IMR-90 (cell line): ENCODE results near the gene AGAP6. TPM values are rescaled to one million over a fixed set of nuclear protein-coding genes. Genes with fewer than 3 reads are reported as not detected.
A peak's percentile ranks its signal among the peaks of the same experiment; 100 is the strongest.

Source experiments
- ATAC-seq: fragments of 200-7000 bp; cut with Tn5 transposase; 2 replicates; pipeline ENCODE4 v1.9.1; 2020; ENCODE audit warnings: low read depth, mild to moderate bottlenecking, moderate library complexity
- BruUV-seq: library from RNA; stranded (reverse); fragments of 400-500 nt; replicated peaks from 2 replicates; lab custom pipeline; 2021; lab: Mats Ljungman, UMichigan
- CTCF ChIA-PET: fragments of 300-600 bp; formaldehyde crosslinking; extraction: SDS; loops from one replicate; lab custom pipeline; 2021; ENCODE audit warnings: antibody characterized with exemption; lab: Yijun Ruan, JAX
- POLR2A ChIA-PET: fragments of 300-600 bp; sonication (Branson Sonifier 250); formaldehyde crosslinking; loops from one replicate; lab custom pipeline; 2022; ENCODE audit warnings: antibody characterized with exemption; ENCODE audit not compliant: unreplicated experiment; lab: Charles Lee
- DNase-seq: peaks from one replicate; pipeline ENCODE4 v3.0.0; 2013
- H2AFZ ChIP-seq: replicated peaks from 2 replicates; pipeline ENCODE3; 2013; ENCODE audit warnings: low read length, mild to moderate bottlenecking; ENCODE audit not compliant: poor library complexity
- H2AK5ac ChIP-seq: 2 replicates; pipeline ENCODE4 v1.6.1; 2013; ENCODE audit warnings: low read depth, low read length, inconsistent platforms
- H2AK9ac ChIP-seq: replicated peaks from 2 replicates; pipeline ENCODE3; 2013; ENCODE audit warnings: mild to moderate bottlenecking, low read depth, low read length, moderate library complexity; ENCODE audit not compliant: poor library complexity
- H2BK120ac ChIP-seq: 2 replicates; pipeline ENCODE4 v1.6.1; 2013; ENCODE audit warnings: low read depth, low read length, inconsistent platforms
- H2BK15ac ChIP-seq: 3 replicates; pipeline ENCODE4 v1.6.1; 2013; ENCODE audit warnings: low read depth, low read length, inconsistent platforms
- H2BK20ac ChIP-seq: 2 replicates; pipeline ENCODE4 v1.6.1; 2013; ENCODE audit warnings: low read depth, mild to moderate bottlenecking, inconsistent platforms, low read length, moderate library complexity
- H2BK5ac ChIP-seq: 2 replicates; pipeline ENCODE4 v1.6.1; 2013; ENCODE audit warnings: mild to moderate bottlenecking, low read depth, low read length, inconsistent platforms; ENCODE audit not compliant: poor library complexity, severe bottlenecking
- H3K14ac ChIP-seq: replicated peaks from 2 replicates; pipeline ENCODE4 v1.6.1; 2013; ENCODE audit warnings: low read depth, low read length, inconsistent platforms
- H3K18ac ChIP-seq: 2 replicates; pipeline ENCODE4 v1.6.1; 2013; ENCODE audit warnings: low read depth, low read length, control low read depth
- H3K23ac ChIP-seq: 2 replicates; pipeline ENCODE4 v1.6.1; 2013; ENCODE audit warnings: low read depth, low read length, inconsistent platforms
- H3K27ac ChIP-seq: 2 replicates; pipeline ENCODE4 v1.5.1; 2013; ENCODE audit warnings: mild to moderate bottlenecking, control low read depth, low read length; ENCODE audit not compliant: insufficient read depth
- H3K27me3 ChIP-seq: 2 replicates; pipeline ENCODE4 v1.6.1; 2013; ENCODE audit warnings: low read length; ENCODE audit not compliant: control insufficient read depth, insufficient read depth
- H3K36me3 ChIP-seq: 2 replicates; pipeline ENCODE4 v1.6.1; 2013; ENCODE audit warnings: low read length, mixed read lengths; ENCODE audit not compliant: control insufficient read depth, insufficient read depth
- H3K4ac ChIP-seq: 2 replicates; pipeline ENCODE4 v1.6.1; 2013; ENCODE audit warnings: low read depth, low read length, inconsistent platforms
- H3K4me1 ChIP-seq: 2 replicates; pipeline ENCODE4 v1.6.1; 2013; ENCODE audit warnings: low read length, mixed read lengths; ENCODE audit not compliant: control insufficient read depth, insufficient read depth
- H3K4me2 ChIP-seq: 2 replicates; pipeline ENCODE4 v1.6.1; 2013; ENCODE audit warnings: low read depth, mild to moderate bottlenecking, control low read depth, low read length, moderate library complexity
- H3K4me3 ChIP-seq: 2 replicates; pipeline ENCODE4 v1.5.1; 2013; ENCODE audit warnings: low read depth, mild to moderate bottlenecking, control low read depth, low read length, moderate library complexity; ENCODE audit not compliant: insufficient read depth
- H3K56ac ChIP-seq: 2 replicates; pipeline ENCODE4 v1.6.1; 2013; ENCODE audit warnings: low read length, inconsistent platforms; ENCODE audit not compliant: insufficient read depth; ENCODE audit errors: extremely low read depth
- H3K79me1 ChIP-seq, 2 experiments: 2 replicates each; pipeline ENCODE4 v1.6.1; 2013; ENCODE audit warnings: low read length in 2 of 2, inconsistent platforms in 1 of 2, low read depth in 1 of 2
- H3K9ac ChIP-seq: 2 replicates; pipeline ENCODE4 v1.6.1; 2013; ENCODE audit warnings: low read depth, low read length, control low read depth
- H3K9me1 ChIP-seq: 2 replicates; pipeline ENCODE4 v1.6.1; 2013; ENCODE audit warnings: low read length, inconsistent platforms; ENCODE audit not compliant: insufficient read depth
- H3K9me3 ChIP-seq: 2 replicates; pipeline ENCODE4 v1.6.1; 2013; ENCODE audit warnings: low read length; ENCODE audit not compliant: control insufficient read depth, insufficient read depth
- H4K20me1 ChIP-seq: 2 replicates; pipeline ENCODE4 v1.6.1; 2013; ENCODE audit warnings: low read length, inconsistent platforms; ENCODE audit not compliant: insufficient read depth
- H4K5ac ChIP-seq: 2 replicates; pipeline ENCODE4 v1.6.1; 2013; ENCODE audit warnings: mild to moderate bottlenecking, low read depth, low read length, control low read depth
- H4K8ac ChIP-seq, 2 experiments: 2 replicates each; pipeline ENCODE4 v1.6.1; 2013; ENCODE audit warnings: low read depth in 2 of 2, low read length in 2 of 2, control low read depth in 1 of 2, inconsistent platforms in 1 of 2
- H4K91ac ChIP-seq: 2 replicates; pipeline ENCODE4 v1.6.1; 2013; ENCODE audit warnings: low read depth, low read length, inconsistent platforms; ENCODE audit not compliant: insufficient read depth
- BHLHE40 ChIP-seq: fragments of 150-350 bp; IDR thresholded peaks from 2 replicates; pipeline ENCODE4 v1.6.1; 2016; ENCODE audit warnings: mild to moderate bottlenecking, low read depth, low read length
- CEBPB ChIP-seq: IDR thresholded peaks from 2 replicates; pipeline ENCODE4 v1.6.1; 2012; ENCODE audit warnings: low read depth, low read length, improper control_type of control experiment
- CHD1 ChIP-seq: IDR thresholded peaks from 2 replicates; pipeline ENCODE4 v1.6.1; 2012; ENCODE audit warnings: low read depth, low read length, improper control_type of control experiment
- CTCF ChIP-seq: conservative IDR thresholded peaks from 2 replicates; pipeline ENCODE4 v1.5.1; 2012; ENCODE audit warnings: mild to moderate bottlenecking, low read depth, low read length, improper control_type of control experiment
- ELK1 ChIP-seq: fragments of 150-350 bp; IDR thresholded peaks from 2 replicates; pipeline ENCODE4 v1.6.1; 2016; ENCODE audit warnings: low read depth, mild to moderate bottlenecking, low read length, moderate library complexity, borderline replicate concordance
- FOS ChIP-seq: fragments of 150-350 bp; IDR thresholded peaks from 2 replicates; pipeline ENCODE4 v1.6.1; 2016; ENCODE audit warnings: low read depth, low read length
- MAFK ChIP-seq: IDR thresholded peaks from 2 replicates; pipeline ENCODE4 v1.6.1; 2012; ENCODE audit warnings: low read depth, low read length, improper control_type of control experiment
- MAZ ChIP-seq: IDR thresholded peaks from 2 replicates; pipeline ENCODE4 v1.6.1; 2012; ENCODE audit warnings: low read depth, mild to moderate bottlenecking, low read length, improper control_type of control experiment, moderate library complexity, borderline replicate concordance
- MXI1 ChIP-seq: IDR thresholded peaks from 2 replicates; pipeline ENCODE4 v1.6.1; 2012; ENCODE audit warnings: low read depth, mild to moderate bottlenecking, low read length, moderate library complexity, borderline replicate concordance
- NFE2L2 ChIP-seq: fragments of 150-350 bp; IDR thresholded peaks from 2 replicates; pipeline ENCODE4 v1.6.1; 2016; ENCODE audit warnings: low read depth, mild to moderate bottlenecking, low read length
- POLR2A ChIP-seq: IDR thresholded peaks from 2 replicates; pipeline ENCODE4 v1.6.1; 2012; ENCODE audit warnings: mild to moderate bottlenecking, low read depth, low read length
- RAD21 ChIP-seq: IDR thresholded peaks from 2 replicates; pipeline ENCODE4 v1.6.1; 2012; ENCODE audit warnings: low read length, improper control_type of control experiment
- RCOR1 ChIP-seq: IDR thresholded peaks from 2 replicates; pipeline ENCODE4 v1.6.1; 2012; ENCODE audit warnings: mild to moderate bottlenecking, low read length, improper control_type of control experiment; ENCODE audit not compliant: insufficient replicate concordance
- RFX5 ChIP-seq: IDR thresholded peaks from 2 replicates; pipeline ENCODE4 v1.8.0; 2012; ENCODE audit warnings: low read depth, mild to moderate bottlenecking, low read length, moderate library complexity
- SMC3 ChIP-seq: fragments of 150-350 bp; IDR thresholded peaks from 2 replicates; pipeline ENCODE4 v1.6.1; 2016; ENCODE audit warnings: low read depth, mild to moderate bottlenecking, antibody characterized with exemption, low read length, moderate library complexity
- WGBS, 2 experiments: methylation state at CpG; one replicate each; pipeline versions ENCODE4 v1.1.5 to v1.1.7; 2013; ENCODE audit warnings: missing lambda C conversion rate in 2 of 2; ENCODE audit not compliant: insufficient read length in 1 of 2; ENCODE audit errors: extremely low coverage in 2 of 2; 5-methylcytosine and 5-hydroxymethylcytosine counted together
- dilution Hi-C: fragments of 300-500 bp; cut with HindIII; formaldehyde crosslinking; loops from one replicate; pipeline ENCODE4 v1.14.3; 2018; ENCODE audit warnings: low sequenced_read_pairs; ENCODE audit not compliant: unreplicated experiment
- in situ Hi-C: fragments of 300-500 bp; cut with MboI; formaldehyde crosslinking; loops from 3 replicates; pipeline ENCODE4 v1.14.3; 2019; ENCODE audit warnings: low sequenced_read_pairs, inconsistent platforms, mixed read lengths
- intact Hi-C: fragments of 100-400 bp; cut with micrococcal nuclease; formaldehyde crosslinking; loops from 2 replicates; pipeline ENCODE4 v1.10.0; 2022
- polyA plus RNA-seq, 3 experiments: library from polyadenylated mRNA; depleted of rRNA; stranded (reverse); fragments of >200 nt; gene quantifications; 2 replicates each; pipeline ENCODE4 v1.2.3, GENCODE V29; 2012; ENCODE audit warnings: low replicate concordance in 1 of 3
- total RNA-seq: library from RNA; depleted of rRNA; stranded (reverse); fragments of >200 nt; gene quantifications from 2 replicates; pipeline ENCODE4 v1.2.3, GENCODE V29; 2012
- TF ChIP-seq, protein P1 (sequence below): fragments of 150-350 bp; IDR thresholded peaks from 2 replicates; pipeline ENCODE4 v1.6.1; 2017; ENCODE audit warnings: mild to moderate bottlenecking, antibody characterized with exemption, low read length, low read depth

The AGAP6 gene
- total and polyA plus RNA-seq, 2 of the 4 experiments (the other 2 are of a cell fraction), result 2.3 to 13.6 TPM

DNA sequence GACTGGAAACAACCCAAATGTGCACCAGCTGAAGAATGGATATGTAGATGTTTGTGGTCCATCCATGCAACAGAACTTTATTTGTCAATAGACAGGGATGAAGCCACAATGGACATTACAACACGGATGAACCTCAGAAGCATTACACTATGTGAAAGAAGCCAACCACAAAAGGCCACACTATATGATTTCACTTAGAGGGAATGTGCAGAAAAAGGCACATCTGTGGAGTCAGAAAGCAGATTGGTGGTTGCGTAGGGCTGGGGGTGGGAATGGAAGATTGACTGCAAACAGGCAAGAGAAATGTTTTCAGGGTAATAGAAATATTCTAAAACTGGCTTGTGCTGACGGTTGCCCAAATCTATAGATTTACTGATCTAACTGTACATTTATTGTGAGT is 45.3 kb downstream of the AGAP6 start:
- Histone ChIP-seq H3K4me1 (no peaks in the 10 kb centered on the region), H4K20me1 (no peaks in the 10 kb centered on the region), H3K23ac (no peak overlapping the region), H3K36me3 (no peaks in the 10 kb centered on the region), H3K27me3 (peaks cover 6% of the 10 kb centered on the region), H3K9me1 (no peaks in the 10 kb centered on the region), H3K4me2 (no peak overlapping the region), H2BK15ac (no peak overlapping the region), H2BK5ac (no peak overlapping the region), H4K5ac (no peak overlapping the region), H2AK9ac (no peak overlapping the region), H3K56ac (no peak overlapping the region), H2AFZ (no peak overlapping the region), H3K4me3 (no peak overlapping the region), H4K8ac (no peak overlapping the region), H3K9ac (no peak overlapping the region), H2BK20ac (no peak overlapping the region), H2AK5ac (no peak overlapping the region), H3K79me1 (no peaks in the 10 kb centered on the region), H3K27ac (no peak overlapping the region), H3K18ac (no peak overlapping the region), H3K14ac (no peak overlapping the region), H3K4ac (no peak overlapping the region), H3K9me3 (no peaks in the 10 kb centered on the region), H2BK120ac (no peak overlapping the region), H4K91ac (no peak overlapping the region)
- DNase-seq (peak; percentile 74), ATAC-seq (peak; percentile 80)
- CTCF ChIA-PET, result no interaction called here
- POLR2A ChIA-PET, result no interaction called here
- WGBS, 2 experiments, result no CpG with 5 or more reads among the region's 3 CpGs
- TF ChIP-seq MXI1 (no peak), SMC3 (no peak), NFE2L2 (no peak), POLR2A (no peak), BHLHE40 (no peak), RAD21 (no peak), MAZ (no peak), RFX5 (no peak), ELK1 (no peak), CTCF (no peak), RCOR1 (no peak), FOS (no peak), MAFK (no peak), CEBPB (no peak), CHD1 (no peak)
- TF ChIP-seq, protein P1, sequence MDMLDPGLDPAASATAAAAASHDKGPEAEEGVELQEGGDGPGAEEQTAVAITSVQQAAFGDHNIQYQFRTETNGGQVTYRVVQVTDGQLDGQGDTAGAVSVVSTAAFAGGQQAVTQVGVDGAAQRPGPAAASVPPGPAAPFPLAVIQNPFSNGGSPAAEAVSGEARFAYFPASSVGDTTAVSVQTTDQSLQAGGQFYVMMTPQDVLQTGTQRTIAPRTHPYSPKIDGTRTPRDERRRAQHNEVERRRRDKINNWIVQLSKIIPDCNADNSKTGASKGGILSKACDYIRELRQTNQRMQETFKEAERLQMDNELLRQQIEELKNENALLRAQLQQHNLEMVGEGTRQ, result no peak
- BruUV-seq, result no TSS peak
- in situ Hi-C loops, result no loop called here
- intact Hi-C loops, result no loop called here
- dilution Hi-C loops, result no loop called here
